ENCODE measurements around the gene HEXIM1. TPM values are rescaled to one million over a fixed set of nuclear protein-coding genes. Genes with fewer than 3 reads are reported as not detected.
"Not testable (repeated sequence)": the region's sequence is repeated elsewhere in the genome, so short reads cannot be mapped to it uniquely, and the experiment has no call there.

HEXIM1 gene
- total RNA-seq, 1 donor from 2014 or later = 7.0 TPM

- no peak for DNase-seq
Observed at GRCh38 chr17:45114117-45114932, 34.0 kb upstream of the HEXIM1 start.

DNA sequence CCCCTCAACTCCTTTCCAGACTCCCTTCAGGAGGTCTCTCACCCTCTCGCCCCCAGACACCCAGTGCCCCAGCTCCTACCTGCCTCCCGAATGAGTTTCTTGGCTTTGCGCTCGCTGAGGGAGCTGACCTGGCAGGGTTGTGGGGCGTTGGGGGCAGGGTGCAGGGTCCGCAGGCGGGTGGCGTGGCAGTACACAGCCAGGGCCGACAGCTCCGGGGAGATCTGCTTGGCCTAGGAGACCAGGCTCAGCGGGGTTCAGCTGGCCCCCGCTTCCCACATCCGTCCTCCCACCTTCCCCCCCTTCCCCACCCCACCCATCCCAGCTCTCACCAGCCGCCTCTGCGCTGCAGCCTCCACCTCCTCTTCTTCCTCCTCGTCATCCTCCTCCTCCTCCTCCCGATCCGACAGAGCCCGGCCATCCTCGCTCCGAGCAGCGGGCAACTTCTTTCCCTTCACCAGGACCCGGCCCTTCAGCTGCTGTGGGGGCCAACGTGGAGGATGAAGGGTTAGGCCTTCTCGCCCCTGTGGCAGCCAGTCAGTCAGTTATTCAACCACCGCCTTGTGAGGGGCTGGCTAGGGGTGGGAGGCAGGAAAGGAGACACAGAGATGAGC, 33.2 kb upstream of the HEXIM1 start:
- DNase-seq = no peak

DNA sequence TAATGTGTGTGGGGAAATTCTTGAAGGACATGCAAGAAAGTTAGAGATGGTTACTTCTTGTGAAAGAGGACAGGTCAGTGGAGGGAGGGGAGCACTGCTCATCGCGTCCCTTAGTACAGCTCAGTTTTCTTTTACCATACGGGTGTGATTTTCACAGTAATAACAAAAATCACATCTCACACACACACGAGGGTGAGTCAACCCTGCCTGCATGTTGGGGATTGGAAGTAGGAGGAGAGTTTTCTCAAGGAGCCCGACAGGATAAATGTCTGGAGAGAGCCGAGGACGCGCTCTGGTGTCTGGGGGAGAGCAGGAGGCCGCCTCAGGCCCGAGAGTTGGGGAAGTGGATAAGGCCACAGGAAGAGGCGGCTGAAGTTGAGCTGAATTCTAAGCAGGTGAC, 32.4 kb upstream of the HEXIM1 start:
- DNase-seq = no peak

- DNase-seq = no peak
Observed at GRCh38 chr17:45116434-45117016, 31.8 kb upstream of the HEXIM1 start.

- no peak for DNase-seq
Observed at GRCh38 chr17:45117334-45117733, 30.9 kb upstream of the HEXIM1 start.

DNA sequence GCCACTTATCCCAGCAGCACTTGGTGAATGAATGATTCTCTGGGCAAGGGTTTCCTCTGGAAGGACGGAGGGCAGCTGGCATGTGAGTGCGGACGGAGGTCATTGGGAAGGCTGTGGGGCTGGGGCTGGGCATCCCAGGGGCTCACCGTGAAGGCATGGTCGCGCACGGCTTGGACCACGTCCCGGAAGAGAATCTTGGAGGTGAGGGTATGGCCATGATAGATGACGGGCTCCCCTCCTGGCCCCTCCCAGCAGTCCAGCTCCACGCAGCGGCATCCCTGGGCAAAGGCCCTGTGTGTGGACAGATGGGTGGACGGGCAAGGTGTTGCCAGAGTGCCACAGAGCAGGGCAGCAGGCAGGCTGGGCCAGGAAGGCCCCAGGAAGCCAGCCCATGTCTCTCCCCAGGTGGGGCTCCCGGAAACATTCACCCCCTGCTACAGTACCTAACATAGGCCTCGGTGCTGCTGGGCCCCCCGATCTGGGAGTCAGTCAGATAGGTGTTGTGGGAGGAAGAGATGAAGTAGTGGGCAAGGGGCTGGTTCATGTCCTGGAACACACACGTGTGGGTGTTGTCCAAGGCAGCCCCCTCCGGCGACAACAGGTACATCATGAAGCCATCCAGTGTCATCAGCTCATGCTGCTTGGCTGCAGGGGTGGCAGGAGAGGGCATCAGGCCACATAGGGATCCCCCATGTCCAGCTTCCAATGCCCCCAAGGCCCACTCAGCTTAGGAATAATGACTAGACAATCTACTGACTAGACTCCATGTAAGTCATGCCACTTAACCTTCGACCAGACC, 30.2 kb upstream of the HEXIM1 start:
- no peak for DNase-seq

- DNase-seq = no peak
Observed at GRCh38 chr17:45118691-45119090, 29.6 kb upstream of the HEXIM1 start.

DNA sequence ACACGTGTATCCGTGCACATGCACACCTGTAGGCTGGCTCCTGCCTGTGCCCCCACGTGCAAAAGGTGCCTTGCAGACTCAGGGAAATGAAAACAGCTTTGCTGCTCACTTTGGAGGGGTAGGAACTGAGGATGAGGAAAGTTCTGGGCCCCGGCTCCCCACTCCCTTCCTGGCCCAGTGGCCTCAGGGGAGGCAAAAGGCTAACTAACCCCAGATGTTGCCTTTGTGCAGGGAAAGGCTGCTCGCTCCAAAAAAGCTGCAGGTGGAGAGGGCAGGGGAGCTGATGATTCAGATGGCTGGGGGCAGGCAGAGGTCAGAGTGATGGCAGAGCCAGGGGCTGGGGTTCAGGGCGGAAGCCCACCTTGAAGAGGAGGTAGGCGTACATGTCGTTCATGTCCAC, 28.3 kb upstream of the HEXIM1 start:
- no peak for DNase-seq

GRCh38 chr17:45120558-45120957, 27.7 kb upstream of the HEXIM1 start:
- DNase-seq = no peak

- no peak for DNase-seq
Observed at GRCh38 chr17:45121055-45121454, 27.2 kb upstream of the HEXIM1 start.

DNA sequence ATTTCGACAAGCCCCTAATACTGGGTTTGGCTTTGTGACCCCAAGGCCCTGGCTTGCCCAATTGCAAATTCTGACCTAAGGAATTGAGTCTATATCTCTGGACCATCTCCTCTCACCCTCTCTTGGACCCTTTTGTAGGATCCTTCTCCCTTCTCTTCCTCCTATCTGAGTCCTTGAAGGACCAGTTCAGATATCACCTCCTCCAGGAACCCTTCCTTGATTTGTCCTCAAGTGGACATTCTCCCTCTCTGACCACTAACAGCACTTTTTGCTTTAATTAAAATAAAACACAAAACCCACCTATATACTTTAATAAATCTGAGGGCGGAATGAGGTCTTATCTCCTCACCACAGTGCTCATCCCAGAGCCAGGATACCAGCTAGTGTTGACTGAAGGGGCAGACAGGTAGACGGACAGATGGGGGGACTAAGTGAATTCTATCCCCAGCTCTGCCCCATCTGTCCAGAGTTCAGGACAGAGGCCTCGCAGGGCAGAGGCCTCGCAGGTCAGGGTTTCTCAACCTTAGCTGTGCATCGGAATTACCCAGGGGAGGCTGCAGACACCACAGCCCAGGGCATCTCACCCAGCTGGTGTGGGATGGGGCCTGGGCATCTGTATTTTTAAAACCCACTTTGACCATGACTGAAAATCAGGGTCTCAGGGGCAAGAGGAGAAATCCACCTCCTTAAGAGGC, 25.1 kb upstream of the HEXIM1 start:
- no peak for DNase-seq

DNA sequence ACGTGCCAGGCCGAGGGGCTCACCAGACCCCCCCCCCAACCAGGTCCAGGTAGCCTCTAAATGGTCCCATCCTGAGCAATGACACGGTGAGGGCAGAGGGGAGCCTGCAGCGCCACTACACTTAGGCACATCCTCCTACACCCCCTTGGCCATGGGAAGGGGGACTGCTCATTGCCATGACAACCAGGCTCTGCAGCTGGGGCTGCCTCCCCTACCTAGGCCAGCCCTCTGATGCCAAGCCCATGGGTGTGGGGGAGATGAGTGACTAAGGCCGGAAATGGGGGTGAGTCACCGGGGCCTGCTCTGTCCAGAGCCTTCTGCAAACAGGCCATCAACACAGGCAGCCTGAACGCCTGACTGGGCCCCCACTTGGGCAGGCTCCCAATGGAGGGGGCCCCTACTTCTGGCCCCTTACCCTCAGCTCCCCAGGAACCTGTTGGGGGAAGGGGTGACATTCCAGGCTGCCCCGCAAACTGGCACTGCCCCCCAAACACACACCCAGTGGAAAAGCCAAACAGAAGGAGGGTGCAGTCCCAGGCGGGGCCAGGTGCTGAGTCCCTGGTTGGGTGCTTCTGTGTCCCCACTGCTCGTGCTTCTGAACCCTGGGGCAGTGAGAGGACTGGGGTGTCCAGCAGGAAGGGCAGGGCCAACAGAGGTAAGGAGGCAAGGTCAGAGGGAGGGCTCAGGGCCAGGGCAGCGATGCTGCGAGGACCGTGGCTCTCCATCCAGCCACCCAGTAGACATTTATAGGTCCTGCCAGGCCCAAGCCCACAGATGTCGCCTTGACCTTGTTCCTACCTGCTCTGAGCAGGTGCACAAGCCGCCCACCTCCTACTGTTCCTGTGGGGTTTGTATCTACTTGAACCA, 24.1 kb upstream of the HEXIM1 start:
- DNase-seq = peak; percentile 93

GRCh38 chr17:45124797-45125122, 23.5 kb upstream of the HEXIM1 start:
- DNase-seq = not testable (repeated sequence)

GRCh38 chr17:45125509-45125908, 22.8 kb upstream of the HEXIM1 start:
- DNase-seq = no peak

DNA sequence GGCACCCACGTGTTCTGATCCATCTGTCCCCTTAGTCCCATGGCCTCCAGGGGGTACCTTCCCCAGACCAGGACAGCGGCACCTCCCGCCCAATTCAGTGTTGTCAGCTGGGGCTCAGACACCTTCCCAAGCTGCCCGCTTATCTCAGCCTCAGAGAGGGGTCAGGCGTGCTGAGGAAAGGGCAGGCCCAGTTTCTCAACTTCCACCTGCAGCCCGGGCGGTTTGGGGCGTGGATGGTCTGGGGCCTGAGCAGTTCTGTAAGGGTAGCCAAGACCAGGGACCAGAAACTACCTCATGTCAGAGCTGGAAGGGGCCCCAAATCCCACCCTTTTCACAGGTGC, 21.1 kb upstream of the HEXIM1 start:
- DNase-seq = no peak

DNA sequence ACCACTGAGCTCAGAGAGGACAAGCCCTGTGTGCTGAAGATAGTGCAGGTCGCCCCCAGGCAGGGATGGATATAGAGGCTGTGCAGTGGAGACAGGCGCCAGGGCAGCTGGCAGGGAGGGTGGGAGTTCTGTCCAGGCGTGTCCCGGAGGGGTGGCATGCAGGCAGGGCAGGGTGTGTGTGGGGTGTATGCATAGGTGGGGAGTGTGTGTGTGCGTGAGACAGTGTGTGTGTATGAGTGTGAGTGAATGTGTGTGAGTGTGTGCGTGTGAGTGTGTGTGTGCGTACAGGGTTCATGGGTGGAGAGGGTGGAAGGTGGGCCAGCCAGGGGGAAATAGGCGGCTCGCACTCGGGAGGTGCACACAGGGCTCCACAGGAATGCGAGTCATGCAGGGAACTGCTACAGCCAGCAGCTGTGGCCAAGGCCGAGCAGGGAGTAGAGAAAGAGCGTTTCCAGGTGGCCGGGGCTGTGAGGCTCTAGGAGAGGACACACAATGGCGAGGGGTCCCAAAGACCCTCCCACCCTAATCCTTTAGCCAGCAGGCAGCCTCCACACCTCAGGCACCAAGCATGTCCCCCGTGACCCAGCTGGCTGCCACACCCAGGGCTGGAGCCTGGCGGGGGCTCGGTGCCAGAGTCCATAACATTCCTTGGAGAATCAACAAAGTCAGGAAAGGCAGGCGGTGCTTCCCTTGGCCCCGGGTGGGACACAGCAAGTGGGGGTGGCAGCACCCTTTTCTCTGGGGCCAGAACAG, 20.6 kb upstream of the HEXIM1 start:
- peak; percentile 65 for DNase-seq

DNA sequence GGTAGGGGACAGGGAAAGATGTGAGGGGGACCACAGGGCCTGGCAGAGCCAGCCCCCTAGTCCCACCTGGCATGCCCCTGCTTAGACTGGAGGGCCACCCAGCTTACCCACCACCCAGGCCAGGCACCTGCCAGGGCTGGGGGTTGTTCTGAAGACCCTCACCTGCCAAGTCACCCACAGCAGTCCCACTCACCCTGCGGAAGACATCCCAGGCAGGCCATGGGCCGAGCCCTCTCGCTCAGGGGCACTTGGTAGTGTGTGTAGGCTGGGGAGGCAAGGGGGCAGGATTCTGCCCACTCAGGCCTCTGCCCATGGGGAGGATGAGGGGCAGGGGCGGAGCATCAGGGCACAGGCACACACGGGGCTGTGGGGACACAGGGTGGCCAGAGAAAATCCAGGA, 19.9 kb upstream of the HEXIM1 start:
- DNase-seq = no peak

- no peak for DNase-seq
Observed at GRCh38 chr17:45128989-45129388, 19.3 kb upstream of the HEXIM1 start.

- DNase-seq = no peak
Observed at GRCh38 chr17:45129426-45129939, 18.8 kb upstream of the HEXIM1 start.

DNA sequence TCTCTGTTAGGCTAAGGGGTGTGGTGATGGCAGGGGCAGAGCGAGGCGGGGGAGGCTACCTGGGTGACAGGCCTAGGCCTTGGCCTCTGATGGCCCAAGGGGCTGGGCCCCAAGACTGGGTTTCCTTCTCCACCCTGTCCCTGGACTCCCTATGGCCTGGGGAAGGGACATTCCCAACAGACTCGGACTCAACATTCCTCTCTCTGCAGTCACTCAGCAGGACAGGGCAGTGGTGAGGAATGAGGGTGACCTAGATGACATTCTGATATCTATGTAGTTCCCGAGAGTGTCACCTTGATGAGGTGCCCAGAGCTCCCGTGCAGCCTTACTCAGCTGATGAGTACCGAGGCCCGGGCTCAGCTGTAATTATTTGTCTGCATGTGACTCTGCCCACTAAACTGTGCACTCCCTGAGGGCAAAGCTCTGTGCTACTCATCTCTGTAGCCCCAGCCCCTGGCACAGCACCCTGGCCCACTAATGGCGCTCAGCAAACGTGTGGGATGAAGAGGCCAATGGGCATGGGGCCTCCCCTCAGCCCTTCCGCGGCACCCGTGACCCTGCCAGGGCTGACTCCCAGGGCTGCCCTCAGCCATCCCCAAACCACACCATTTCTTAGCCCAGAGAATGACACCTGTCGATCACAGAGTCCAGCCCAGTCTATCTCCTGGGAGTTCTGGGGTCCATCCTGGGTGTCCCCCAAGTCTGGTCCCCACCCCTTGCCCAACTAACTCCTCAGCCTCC, 18.2 kb upstream of the HEXIM1 start:
- DNase-seq = no peak

Measured in dermis blood vessel endothelial cell (primary cell).